ENCODE results near the gene REEP5.
"Not testable (repeated sequence)": the region's sequence is repeated elsewhere in the genome, so short reads cannot be mapped to it uniquely, and the experiment has no call there.

Gene REEP5
- total RNA-seq: 96.4 to 150 (median 108) reads per million in 4 experiments

GRCh38 chr5:112921833-112922817 lies at the start of gene REEP5:
Gene REEP5, minus strand, starts transcription at chr5:112922227. Its CDS starts 37 bp downstream, at chr5:112922190.
- peak; percentile 67 for DNase-seq

- no peak for DNase-seq
These were observed 49.2 kb upstream of the REEP5 start for GRCh38 chr5:112971276-112971675.

GRCh38 chr5:112968411-112969106 lies 46.5 kb upstream of the REEP5 start:
- no peak for DNase-seq

- DNase-seq: no peak
These were observed 45.6 kb upstream of the REEP5 start for GRCh38 chr5:112967520-112968083.

- DNase-seq: no peak
These were observed 43.8 kb upstream of the REEP5 start for GRCh38 chr5:112965733-112966306.

GRCh38 chr5:112963374-112963733 lies 41.3 kb upstream of the REEP5 start:
- DNase-seq: not testable (repeated sequence)

- no peak for DNase-seq
These were observed 39.0 kb upstream of the REEP5 start for GRCh38 chr5:112960863-112961504.

- no peak for DNase-seq
These were observed 38.3 kb upstream of the REEP5 start for GRCh38 chr5:112960315-112960714.

- not testable (repeated sequence) for DNase-seq
These were observed 37.8 kb upstream of the REEP5 start for GRCh38 chr5:112959872-112960271.

- DNase-seq: no peak
These were observed 36.4 kb upstream of the REEP5 start for GRCh38 chr5:112958093-112959088.

- DNase-seq: no peak
These were observed 35.2 kb upstream of the REEP5 start for GRCh38 chr5:112957036-112957808.

- no peak for DNase-seq
These were observed 34.6 kb upstream of the REEP5 start for GRCh38 chr5:112956606-112957005.

- no peak for DNase-seq
These were observed 29.2 kb upstream of the REEP5 start for GRCh38 chr5:112951124-112951702.

GRCh38 chr5:112948458-112948857 lies 26.4 kb upstream of the REEP5 start:
- no peak for DNase-seq

- no peak for DNase-seq
These were observed 18.6 kb upstream of the REEP5 start for GRCh38 chr5:112940670-112941069.

- no peak for DNase-seq
These were observed 16.3 kb upstream of the REEP5 start for GRCh38 chr5:112938286-112938685.

GRCh38 chr5:112935675-112936074 lies 13.6 kb upstream of the REEP5 start:
- DNase-seq: no peak

- DNase-seq: no peak
These were observed 12.3 kb upstream of the REEP5 start for GRCh38 chr5:112934366-112934663.

- DNase-seq: no peak
These were observed 11.8 kb upstream of the REEP5 start for GRCh38 chr5:112933651-112934365.

GRCh38 chr5:112933105-112933504 lies 11.1 kb upstream of the REEP5 start:
- no peak for DNase-seq

All from effector CD8-positive, alpha-beta T cell (primary cell).